HepG2 (cell line): ENCODE data around the gene ALPL. TPM values are rescaled to one million over a fixed set of nuclear protein-coding genes. Genes with fewer than 3 reads are reported as not detected.

Source experiments
- ATAC-seq: fragments of 200-7000 bp; cut with Tn5 transposase; 3 replicates; pipeline ENCODE4 v1.9.1; 2020; ENCODE audit warnings: mild to moderate bottlenecking, moderate library complexity
- BruUV-seq: library from RNA; stranded (reverse); fragments of 400-500 nt; replicated peaks from 2 replicates; lab custom pipeline; 2021; lab: Mats Ljungman, UMichigan
- CTCF ChIA-PET: fragments of 300-600 bp; formaldehyde crosslinking; extraction: SDS; loops from one replicate; lab custom pipeline; 2021; ENCODE audit warnings: low total read pairs, inconsistent platforms, low intra/inter-chr PET ratio; lab: Yijun Ruan, JAX
- POLR2A ChIA-PET: fragments of 350-600 bp; sonication (Branson Sonifier 250); formaldehyde crosslinking; loops from one replicate; lab custom pipeline; 2020; ENCODE audit warnings: antibody characterized with exemption, inconsistent platforms; lab: Yijun Ruan, JAX
- DNase-seq: peaks from one replicate; pipeline ENCODE4 v3.0.0-alpha.2; 2015; ENCODE audit warnings: low spot score
- FAIRE-seq: peaks from 3 replicates; lab custom pipeline; 2011; peaks lifted over from hg19 to GRCh38; lab: Jason Lieb, UNC
- H2AFZ ChIP-seq: one replicate; pipeline ENCODE4 v1.6.1; 2011; ENCODE audit warnings: low read length, inconsistent platforms
- H3K27ac ChIP-seq: fragments of 300-600 bp; 3 replicates; pipeline ENCODE4 v1.8.0; 2011; ENCODE audit warnings: mixed run types, mild to moderate bottlenecking, mixed read lengths, low read length, inconsistent platforms; ENCODE audit not compliant: insufficient read depth; ENCODE audit errors: extremely low read length
- H3K27me3 ChIP-seq, 2 experiments: fragments of 200-600 bp in 1 of 2; 2 replicates in 1 of 2; 3 replicates in 1 of 2; pipeline versions ENCODE4 v1.6.0 to v1.8.0; 2011; ENCODE audit warnings: low read length in 2 of 2, mild to moderate bottlenecking in 2 of 2, moderate library complexity in 2 of 2, inconsistent platforms in 1 of 2; ENCODE audit not compliant: insufficient read depth in 2 of 2, control insufficient read depth in 1 of 2
- H3K36me3 ChIP-seq, 2 experiments: fragments of 200-600 bp in 1 of 2; replicated peaks in 1 of 2; 2 replicates in 1 of 2; 3 replicates in 1 of 2; pipeline versions ENCODE4 v1.5.1 to v1.8.0; 2011; ENCODE audit warnings: low read length in 2 of 2, inconsistent platforms in 1 of 2; ENCODE audit not compliant: insufficient read depth in 2 of 2, control insufficient read depth in 1 of 2
- H3K4me1 ChIP-seq: 2 replicates; pipeline ENCODE4 v1.5.1; 2012; ENCODE audit warnings: low read length, inconsistent platforms; ENCODE audit not compliant: insufficient read depth
- H3K4me2 ChIP-seq: 2 replicates; pipeline ENCODE4 v1.6.0; 2011; ENCODE audit warnings: low read depth, low read length, inconsistent platforms
- H3K4me3 ChIP-seq, 3 experiments: fragments of 200-600 bp in 1 of 3; sonication (generic), shearing (Covaris generic) in 1 of 3; replicated peaks in 1 of 3; 2 replicates each; pipeline ENCODE4 v1.5.1; 2011 to 2016; ENCODE audit warnings: low read length in 3 of 3, inconsistent platforms in 2 of 3, low read depth in 2 of 3, mild to moderate bottlenecking in 2 of 3, control low read depth in 1 of 3, mixed read lengths in 1 of 3; ENCODE audit not compliant: insufficient read depth in 1 of 3
- H3K79me2 ChIP-seq: one replicate; pipeline ENCODE4 v1.6.1; 2011; ENCODE audit warnings: low read length, inconsistent platforms; ENCODE audit not compliant: insufficient read depth
- H3K9ac ChIP-seq: 2 replicates; pipeline ENCODE4 v1.6.0; 2011; ENCODE audit warnings: mild to moderate bottlenecking, low read depth, low read length, inconsistent platforms; ENCODE audit not compliant: insufficient read depth
- H3K9me3 ChIP-seq: 2 replicates; pipeline ENCODE4 v1.5.1; 2012; ENCODE audit warnings: mild to moderate bottlenecking, low read length
- H4K20me1 ChIP-seq: 2 replicates; pipeline ENCODE4 v1.6.0; 2011; ENCODE audit warnings: inconsistent platforms, mild to moderate bottlenecking, low read length, moderate library complexity; ENCODE audit not compliant: insufficient read depth
- ASH2L ChIP-seq: fragments of 300-600, 200-600 bp; sonication (generic); IDR thresholded peaks from 2 replicates; pipeline ENCODE4 v1.7.0; 2017; ENCODE audit warnings: low read depth, mild to moderate bottlenecking, moderate library complexity, mixed read lengths, low read length; ENCODE audit not compliant: insufficient read length
- FIP1L1 ChIP-seq: fragments of 200-400 bp; formaldehyde crosslinking; IDR thresholded peaks from 2 replicates; pipeline ENCODE4 v1.6.1; 2018; ENCODE audit warnings: low read depth, mild to moderate bottlenecking, low read length, moderate library complexity, borderline replicate concordance; ENCODE audit not compliant: insufficient read depth
- JUNB ChIP-seq: sonication (generic); formaldehyde crosslinking; IDR thresholded peaks from 2 replicates; pipeline ENCODE4 v1.8.0; 2022; ENCODE audit warnings: missing genetic modification reagents, mild to moderate bottlenecking, borderline replicate concordance
- TCF7L2 ChIP-seq: IDR thresholded peaks from 2 replicates; pipeline ENCODE4 v1.6.1; 2011; ENCODE audit warnings: mild to moderate bottlenecking, low read depth, low read length, moderate library complexity
- ZBTB44 ChIP-seq: sonication (generic); formaldehyde crosslinking; IDR thresholded peaks from 2 replicates; pipeline ENCODE4 v1.4.0; 2020; ENCODE audit warnings: missing genetic modification reagents
- ZFP36 ChIP-seq: fragments of 150-350 bp; IDR thresholded peaks from 2 replicates; pipeline ENCODE4 v1.6.1; 2018; ENCODE audit warnings: borderline replicate concordance, low read length, low read depth; ENCODE audit not compliant: partially characterized antibody
- ZSCAN5A ChIP-seq: sonication (generic); formaldehyde crosslinking; IDR thresholded peaks from 2 replicates; pipeline ENCODE4 v1.8.0; 2022; ENCODE audit warnings: mild to moderate bottlenecking, missing genetic modification reagents, borderline replicate concordance
- WGBS: methylation state at CpG from one replicate; pipeline ENCODE4 v1.1.6; 2017; ENCODE audit warnings: low lambda C conversion rate; 5-methylcytosine and 5-hydroxymethylcytosine counted together
- in situ Hi-C: cut with HindIII; loops from 2 replicates; pipeline ENCODE4 v1.10.0; 2017; ENCODE audit warnings: low pct_unique_long_range_greater_than_20kb; ENCODE audit not compliant: extremely low pct_ligation_motif_present
- intact Hi-C: fragments of 100-400 bp; cut with micrococcal nuclease; formaldehyde crosslinking; loops from one replicate; pipeline ENCODE4 v1.10.0; 2022; ENCODE audit not compliant: unreplicated experiment
- polyA plus RNA-seq, 8 experiments: library from polyadenylated mRNA; depleted of rRNA in 3 of 8; stranded (reverse) in 7 of 8; unstranded in 1 of 8; fragments of >200 nt; fragmentation: Illumina TruSeq in 4 of 8; extraction: Trizol in 4 of 8; gene quantifications; 2 replicates each; pipeline versions ENCODE4 v1.2.1 to v1.2.3, GENCODE V29; 2011 to 2016; ENCODE audit warnings: low read depth in 4 of 8, missing spikeins in 1 of 8, mixed read lengths in 1 of 8; ENCODE audit not compliant: insufficient read depth in 1 of 8
- total RNA-seq, 5 experiments: library from RNA; depleted of rRNA; stranded (reverse); fragments of >200 nt; fragmentation: Illumina TruSeq; extraction: Trizol; gene quantifications; 2 replicates each; pipeline ENCODE4 v1.2.3, GENCODE V29; 2016; ENCODE audit warnings: low read depth in 1 of 5

Gene ALPL
- total and polyA plus RNA-seq, 2 of the 13 experiments (the other 11 are each of a cell fraction or from before 2014, with no cell fraction given): 0.12 TPM; not detected in 1

DNA sequence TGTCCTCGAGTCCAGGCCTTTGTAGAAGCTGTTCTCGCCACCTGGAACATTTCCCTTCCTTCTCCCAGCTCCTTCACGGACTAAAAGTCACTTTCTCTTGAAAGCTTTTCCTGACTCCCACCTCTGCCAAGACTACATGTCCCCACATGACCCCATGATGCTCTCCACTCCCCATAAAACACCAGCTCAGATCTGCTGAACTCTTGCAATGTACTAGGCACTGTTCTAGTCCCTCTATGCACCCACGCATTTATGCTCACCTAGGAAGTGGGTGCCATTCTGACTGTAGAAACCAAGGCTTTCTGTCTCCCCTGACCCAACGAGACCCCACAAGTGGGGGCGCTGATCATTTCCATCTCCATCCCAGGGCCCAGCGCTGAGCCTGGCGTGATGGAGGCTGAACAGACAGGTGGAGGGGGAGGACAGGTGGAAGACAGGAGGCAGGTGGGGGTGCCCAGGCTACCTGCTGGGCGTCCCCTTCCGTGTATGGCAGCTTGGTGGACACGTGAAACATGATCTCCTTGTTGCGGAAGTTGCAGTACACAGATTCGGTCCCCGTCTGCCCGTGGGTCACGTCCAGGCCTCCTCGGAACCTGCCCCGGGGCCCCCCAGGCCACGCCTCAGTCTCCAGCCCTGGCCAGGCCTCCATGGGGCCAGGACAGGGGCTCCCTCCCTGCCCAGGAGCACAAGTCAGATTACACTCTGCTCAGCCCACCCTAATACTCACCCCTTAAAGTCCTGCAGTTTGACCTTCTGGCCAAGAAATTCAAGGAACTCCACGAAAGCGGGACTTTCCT is 102.0 kb downstream of the ALPL start (continued):
- TF ChIP-seq ZBTB44 (CRISPR knock-in tag): no peak
- no peak for TF ChIP-seq ASH2L

- no TSS peak for BruUV-seq
- H3K4me3 ChIP-seq: no peak overlapping the region
- no peaks in the 10 kb centered on the region for H3K79me2 ChIP-seq
- H4K20me1 ChIP-seq: no peaks in the 10 kb centered on the region
- H2AFZ ChIP-seq: no peak overlapping the region
- no peak for DNase-seq
- no peak overlapping the region for H3K27ac ChIP-seq
- H3K27me3 ChIP-seq: no peaks in the 10 kb centered on the region
- no peak overlapping the region for H3K4me2 ChIP-seq
- no peaks in the 10 kb centered on the region for H3K9me3 ChIP-seq
- ChIA-PET POLR2A (no interaction called here), CTCF (no interaction called here)
- no peak for FAIRE-seq
- no peak for TF ChIP-seq ZFP36
- TF ChIP-seq FIP1L1: no peak
- no peak for TF ChIP-seq ZSCAN5A (CRISPR knock-in tag)
- no peak for TF ChIP-seq TCF7L2
- TF ChIP-seq JUNB (CRISPR knock-in tag): no peak
- in situ Hi-C loops: no loop called here
- WGBS: 97% methylated on average over 13 of the region's 13 CpGs
- peaks cover 19 to 53% of the 10 kb centered on the region in 2 experiments for H3K36me3 ChIP-seq
- intact Hi-C loops: no loop called here
- no peak for ATAC-seq
- H3K9ac ChIP-seq: no peak overlapping the region
- H3K4me1 ChIP-seq: peaks cover 7% of the 10 kb centered on the region; the same call in 1 of the 2 replicates
These were observed 102.8 kb downstream of the ALPL start for GRCh38 chr1:21612057-21612456.
